Activated naive CD4-positive, alpha-beta T cell treated with anti-CD3 and anti-CD28 coated beads, Interleukin-2, amount 10 ng/mL, durations not matched to agents 7 days and 5 days (primary cell): ENCODE data around the gene ZFP28.

ENCODE experiments used
- CTCF ChIA-PET: fragments of 350-600 bp; sonication (Branson Sonifier 250); formaldehyde crosslinking; loops from one replicate; lab custom pipeline; 2021; ENCODE audit warnings: antibody characterized with exemption; lab: Charles Lee
- DNase-seq: peaks from one replicate; pipeline ENCODE4 v3.0.0-alpha.2; 2020
- H3K27ac Mint-ChIP-seq: one replicate; pipeline ENCODE4 v1.8.0; 2021; ENCODE audit warnings: mild to moderate bottlenecking, moderate library complexity, mixed read lengths
- H3K27me3 Mint-ChIP-seq: one replicate; pipeline ENCODE4 v1.8.0; 2021; ENCODE audit warnings: mild to moderate bottlenecking, mixed read lengths
- H3K36me3 Mint-ChIP-seq: one replicate; pipeline ENCODE4 v1.8.0; 2021; ENCODE audit warnings: mixed read lengths
- H3K4me1 Mint-ChIP-seq: one replicate; pipeline ENCODE4 v1.8.0; 2021; ENCODE audit warnings: mixed read lengths
- H3K4me3 Mint-ChIP-seq: one replicate; pipeline ENCODE4 v1.8.0; 2021; ENCODE audit warnings: mild to moderate bottlenecking, moderate library complexity, mixed read lengths
- H3K9me3 Mint-ChIP-seq: one replicate; pipeline ENCODE4 v1.8.0; 2021; ENCODE audit warnings: mixed read lengths

ZFP28 gene

GRCh38 chr19:56567274-56568120, 28.7 kb downstream of the ZFP28 start, which contains the start of gene ZNF470:
Gene ZNF470 (plus strand): TSS chr19:56567468. CDS start chr19:56570312, 2,844 bp downstream.
- H3K36me3 Mint-ChIP-seq, result peaks cover 54% of the 10 kb centered on the region
- peak within 1 kb of the TSS; percentile 92 for H3K27ac Mint-ChIP-seq
- H3K9me3 Mint-ChIP-seq, result peaks cover 64% of the 10 kb centered on the region

GRCh38 chr19:56572589-56572988, 33.8 kb downstream of the ZFP28 start:
- Mint-ChIP-seq H3K4me1 (peaks cover 10% of the 10 kb centered on the region), H3K36me3 (peaks cover 80% of the 10 kb centered on the region), H3K9me3 (peaks cover 74% of the 10 kb centered on the region), H3K27me3 (no peaks in the 10 kb centered on the region), H3K27ac (no peak overlapping the region), H3K4me3 (no peak overlapping the region)
- DNase-seq, result no peak
- CTCF ChIA-PET, result no interaction called here

More at GRCh38 chr19:56567274-56568120, 28.7 kb downstream of the ZFP28 start, which contains the start of gene ZNF470:
- Mint-ChIP-seq H3K27me3 (no peaks in the 10 kb centered on the region), H3K4me1 (peaks cover 21% of the 10 kb centered on the region), H3K4me3 (peak within 1 kb of the TSS; percentile 95)
- DNase-seq, result peak; percentile 94
- CTCF ChIA-PET, result no interaction called here

- CTCF ChIA-PET, result interaction anchor here (0.8 kb wide), 1 partner anchor 519 kb away, joined by 3 read pairs; no protein-coding TSS in a partner anchor
- Mint-ChIP-seq H3K36me3 (peaks cover 71% of the 10 kb centered on the region), H3K4me1 (no peaks in the 10 kb centered on the region), H3K27ac (no peak overlapping the region), H3K27me3 (no peaks in the 10 kb centered on the region), H3K9me3 (peaks cover 77% of the 10 kb centered on the region), H3K4me3 (no peak overlapping the region)
- no peak for DNase-seq
Observed at GRCh38 chr19:56573914-56574313, 35.2 kb downstream of the ZFP28 start.

GRCh38 chr19:56577719-56578602, 39.2 kb downstream of the ZFP28 start:
- Mint-ChIP-seq H3K4me3 (no peak overlapping the region), H3K27me3 (no peaks in the 10 kb centered on the region), H3K27ac (no peak overlapping the region), H3K9me3 (peaks cover 81% of the 10 kb centered on the region), H3K36me3 (peaks cover 44% of the 10 kb centered on the region), H3K4me1 (no peaks in the 10 kb centered on the region)
- CTCF ChIA-PET, result no interaction called here
- no peak for DNase-seq

GRCh38 chr19:56594446-56594782, 55.7 kb downstream of the ZFP28 start:
- Mint-ChIP-seq H3K9me3 (peaks cover 55% of the 10 kb centered on the region), H3K27ac (no peak overlapping the region), H3K4me1 (peaks cover 17% of the 10 kb centered on the region), H3K27me3 (no peaks in the 10 kb centered on the region), H3K36me3 (peaks cover 31% of the 10 kb centered on the region), H3K4me3 (peak overlapping the region; percentile 88)
- no peak for DNase-seq
- CTCF ChIA-PET, result no interaction called here

GRCh38 chr19:56594783-56595547, 56.2 kb downstream of the ZFP28 start, which contains the start of gene ZNF71:
Gene ZNF71 (plus strand): TSS chr19:56595302. CDS start chr19:56601559, 6,257 bp downstream.
- Mint-ChIP-seq H3K36me3 (peaks cover 33% of the 10 kb centered on the region), H3K9me3 (peaks cover 56% of the 10 kb centered on the region), H3K4me3 (peak within 1 kb of the TSS; percentile 88), H3K27ac (peak within 1 kb of the TSS; percentile 92), H3K27me3 (no peaks in the 10 kb centered on the region), H3K4me1 (peaks cover 17% of the 10 kb centered on the region)
- peak; percentile 93 for DNase-seq
- CTCF ChIA-PET, result no interaction called here

GRCh38 chr19:56595548-56595899, 56.8 kb downstream of the ZFP28 start:
- DNase-seq, result no peak
- CTCF ChIA-PET, result no interaction called here
- Mint-ChIP-seq H3K27me3 (no peaks in the 10 kb centered on the region), H3K4me1 (peaks cover 17% of the 10 kb centered on the region), H3K27ac (peak overlapping the region; percentile 92), H3K36me3 (peaks cover 34% of the 10 kb centered on the region), H3K4me3 (peak overlapping the region; percentile 88), H3K9me3 (peaks cover 54% of the 10 kb centered on the region)

- Mint-ChIP-seq H3K4me3 (no peak overlapping the region), H3K27me3 (no peaks in the 10 kb centered on the region), H3K9me3 (peaks cover 58% of the 10 kb centered on the region), H3K36me3 (peaks cover 46% of the 10 kb centered on the region), H3K4me1 (peaks cover 17% of the 10 kb centered on the region), H3K27ac (no peak overlapping the region)
- CTCF ChIA-PET, result no interaction called here
- DNase-seq, result no peak
Observed at GRCh38 chr19:56596676-56597075, 57.9 kb downstream of the ZFP28 start.

GRCh38 chr19:56597696-56598095, 58.9 kb downstream of the ZFP28 start:
- no peak overlapping the region for H3K27ac Mint-ChIP-seq
- H3K4me3 Mint-ChIP-seq, result no peak overlapping the region
- CTCF ChIA-PET, result no interaction called here
- H3K9me3 Mint-ChIP-seq, result peaks cover 57% of the 10 kb centered on the region
- peaks cover 17% of the 10 kb centered on the region for H3K4me1 Mint-ChIP-seq
- peaks cover 52% of the 10 kb centered on the region for H3K36me3 Mint-ChIP-seq
- DNase-seq, result no peak
- no peaks in the 10 kb centered on the region for H3K27me3 Mint-ChIP-seq

- Mint-ChIP-seq H3K4me1 (peaks cover 1% of the 10 kb centered on the region), H3K27ac (no peak overlapping the region), H3K9me3 (peaks cover 66% of the 10 kb centered on the region), H3K27me3 (no peaks in the 10 kb centered on the region), H3K36me3 (peaks cover 66% of the 10 kb centered on the region), H3K4me3 (no peak overlapping the region)
- no peak for DNase-seq
- CTCF ChIA-PET, result no interaction called here
Observed at GRCh38 chr19:56601375-56601774, 62.6 kb downstream of the ZFP28 start.

GRCh38 chr19:56603829-56604228, 65.1 kb downstream of the ZFP28 start:
- no peak for DNase-seq
- Mint-ChIP-seq H3K9me3 (peaks cover 73% of the 10 kb centered on the region), H3K27ac (no peak overlapping the region), H3K4me3 (no peak overlapping the region), H3K4me1 (no peaks in the 10 kb centered on the region), H3K27me3 (no peaks in the 10 kb centered on the region), H3K36me3 (peaks cover 57% of the 10 kb centered on the region)
- CTCF ChIA-PET, result no interaction called here
